Astrocyte (in vitro differentiated cells and primary cell): ENCODE results near the gene HAT1.

Experiments
- CTCF ChIP-seq: IDR thresholded peaks from 2 replicates; pipeline ENCODE4 v1.5.1; 2011; ENCODE audit warnings: low read depth, mild to moderate bottlenecking, inconsistent platforms, low read length, moderate library complexity; ENCODE audit not compliant: insufficient read depth
- EZH2 ChIP-seq: IDR thresholded peaks from 2 replicates; pipeline ENCODE4 v1.6.1; 2012; ENCODE audit warnings: mild to moderate bottlenecking, low read length, inconsistent platforms; ENCODE audit not compliant: insufficient read depth

- TF ChIP-seq CTCF (no peak), EZH2 (no peak)
These were observed 73.3 kb downstream of the HAT1 start for GRCh38 chr2:171995586-171995985.
